IMR-90 (cell line): ENCODE measurements around the gene PRR5L. TPM values are rescaled to one million over a fixed set of nuclear protein-coding genes. Genes with fewer than 3 reads are reported as not detected.

ENCODE experiments used
- ATAC-seq: fragments of 200-7000 bp; cut with Tn5 transposase; 2 replicates; pipeline ENCODE4 v1.9.1; 2020; ENCODE audit warnings: low read depth, mild to moderate bottlenecking, moderate library complexity
- BruUV-seq: library from RNA; stranded (reverse); fragments of 400-500 nt; replicated peaks from 2 replicates; lab custom pipeline; 2021; lab: Mats Ljungman, UMichigan
- CTCF ChIA-PET: fragments of 300-600 bp; formaldehyde crosslinking; extraction: SDS; loops from one replicate; lab custom pipeline; 2021; ENCODE audit warnings: antibody characterized with exemption; lab: Yijun Ruan, JAX
- POLR2A ChIA-PET: fragments of 300-600 bp; sonication (Branson Sonifier 250); formaldehyde crosslinking; loops from one replicate; lab custom pipeline; 2022; ENCODE audit warnings: antibody characterized with exemption; ENCODE audit not compliant: unreplicated experiment; lab: Charles Lee
- DNase-seq: peaks from one replicate; pipeline ENCODE4 v3.0.0; 2013
- H2AFZ ChIP-seq: replicated peaks from 2 replicates; pipeline ENCODE3; 2013; ENCODE audit warnings: low read length, mild to moderate bottlenecking; ENCODE audit not compliant: poor library complexity
- H2AK5ac ChIP-seq: 2 replicates; pipeline ENCODE4 v1.6.1; 2013; ENCODE audit warnings: low read depth, low read length, inconsistent platforms
- H2AK9ac ChIP-seq: replicated peaks from 2 replicates; pipeline ENCODE3; 2013; ENCODE audit warnings: mild to moderate bottlenecking, low read depth, low read length, moderate library complexity; ENCODE audit not compliant: poor library complexity
- H2BK120ac ChIP-seq: 2 replicates; pipeline ENCODE4 v1.6.1; 2013; ENCODE audit warnings: low read depth, low read length, inconsistent platforms
- H2BK15ac ChIP-seq: 3 replicates; pipeline ENCODE4 v1.6.1; 2013; ENCODE audit warnings: low read depth, low read length, inconsistent platforms
- H2BK20ac ChIP-seq: 2 replicates; pipeline ENCODE4 v1.6.1; 2013; ENCODE audit warnings: low read depth, mild to moderate bottlenecking, inconsistent platforms, low read length, moderate library complexity
- H2BK5ac ChIP-seq: 2 replicates; pipeline ENCODE4 v1.6.1; 2013; ENCODE audit warnings: mild to moderate bottlenecking, low read depth, low read length, inconsistent platforms; ENCODE audit not compliant: poor library complexity, severe bottlenecking
- H3K14ac ChIP-seq: replicated peaks from 2 replicates; pipeline ENCODE4 v1.6.1; 2013; ENCODE audit warnings: low read depth, low read length, inconsistent platforms
- H3K18ac ChIP-seq: 2 replicates; pipeline ENCODE4 v1.6.1; 2013; ENCODE audit warnings: low read depth, low read length, control low read depth
- H3K23ac ChIP-seq: 2 replicates; pipeline ENCODE4 v1.6.1; 2013; ENCODE audit warnings: low read depth, low read length, inconsistent platforms
- H3K27ac ChIP-seq: 2 replicates; pipeline ENCODE4 v1.5.1; 2013; ENCODE audit warnings: mild to moderate bottlenecking, control low read depth, low read length; ENCODE audit not compliant: insufficient read depth
- H3K27me3 ChIP-seq: 2 replicates; pipeline ENCODE4 v1.6.1; 2013; ENCODE audit warnings: low read length; ENCODE audit not compliant: control insufficient read depth, insufficient read depth
- H3K36me3 ChIP-seq: 2 replicates; pipeline ENCODE4 v1.6.1; 2013; ENCODE audit warnings: low read length, mixed read lengths; ENCODE audit not compliant: control insufficient read depth, insufficient read depth
- H3K4ac ChIP-seq: 2 replicates; pipeline ENCODE4 v1.6.1; 2013; ENCODE audit warnings: low read depth, low read length, inconsistent platforms
- H3K4me1 ChIP-seq: 2 replicates; pipeline ENCODE4 v1.6.1; 2013; ENCODE audit warnings: low read length, mixed read lengths; ENCODE audit not compliant: control insufficient read depth, insufficient read depth
- H3K4me2 ChIP-seq: 2 replicates; pipeline ENCODE4 v1.6.1; 2013; ENCODE audit warnings: low read depth, mild to moderate bottlenecking, control low read depth, low read length, moderate library complexity
- H3K4me3 ChIP-seq: 2 replicates; pipeline ENCODE4 v1.5.1; 2013; ENCODE audit warnings: low read depth, mild to moderate bottlenecking, control low read depth, low read length, moderate library complexity; ENCODE audit not compliant: insufficient read depth
- H3K56ac ChIP-seq: 2 replicates; pipeline ENCODE4 v1.6.1; 2013; ENCODE audit warnings: low read length, inconsistent platforms; ENCODE audit not compliant: insufficient read depth; ENCODE audit errors: extremely low read depth
- H3K79me1 ChIP-seq, 2 experiments: 2 replicates each; pipeline ENCODE4 v1.6.1; 2013; ENCODE audit warnings: low read length in 2 of 2, inconsistent platforms in 1 of 2, low read depth in 1 of 2
- H3K9ac ChIP-seq: 2 replicates; pipeline ENCODE4 v1.6.1; 2013; ENCODE audit warnings: low read depth, low read length, control low read depth
- H3K9me1 ChIP-seq: 2 replicates; pipeline ENCODE4 v1.6.1; 2013; ENCODE audit warnings: low read length, inconsistent platforms; ENCODE audit not compliant: insufficient read depth
- H3K9me3 ChIP-seq: 2 replicates; pipeline ENCODE4 v1.6.1; 2013; ENCODE audit warnings: low read length; ENCODE audit not compliant: control insufficient read depth, insufficient read depth
- H4K20me1 ChIP-seq: 2 replicates; pipeline ENCODE4 v1.6.1; 2013; ENCODE audit warnings: low read length, inconsistent platforms; ENCODE audit not compliant: insufficient read depth
- H4K5ac ChIP-seq: 2 replicates; pipeline ENCODE4 v1.6.1; 2013; ENCODE audit warnings: mild to moderate bottlenecking, low read depth, low read length, control low read depth
- H4K8ac ChIP-seq, 2 experiments: 2 replicates each; pipeline ENCODE4 v1.6.1; 2013; ENCODE audit warnings: low read depth in 2 of 2, low read length in 2 of 2, control low read depth in 1 of 2, inconsistent platforms in 1 of 2
- H4K91ac ChIP-seq: 2 replicates; pipeline ENCODE4 v1.6.1; 2013; ENCODE audit warnings: low read depth, low read length, inconsistent platforms; ENCODE audit not compliant: insufficient read depth
- BHLHE40 ChIP-seq: fragments of 150-350 bp; IDR thresholded peaks from 2 replicates; pipeline ENCODE4 v1.6.1; 2016; ENCODE audit warnings: mild to moderate bottlenecking, low read depth, low read length
- CEBPB ChIP-seq: IDR thresholded peaks from 2 replicates; pipeline ENCODE4 v1.6.1; 2012; ENCODE audit warnings: low read depth, low read length, improper control_type of control experiment
- CHD1 ChIP-seq: IDR thresholded peaks from 2 replicates; pipeline ENCODE4 v1.6.1; 2012; ENCODE audit warnings: low read depth, low read length, improper control_type of control experiment
- FOS ChIP-seq: fragments of 150-350 bp; IDR thresholded peaks from 2 replicates; pipeline ENCODE4 v1.6.1; 2016; ENCODE audit warnings: low read depth, low read length
- MAFK ChIP-seq: IDR thresholded peaks from 2 replicates; pipeline ENCODE4 v1.6.1; 2012; ENCODE audit warnings: low read depth, low read length, improper control_type of control experiment
- MXI1 ChIP-seq: IDR thresholded peaks from 2 replicates; pipeline ENCODE4 v1.6.1; 2012; ENCODE audit warnings: low read depth, mild to moderate bottlenecking, low read length, moderate library complexity, borderline replicate concordance
- NFE2L2 ChIP-seq: fragments of 150-350 bp; IDR thresholded peaks from 2 replicates; pipeline ENCODE4 v1.6.1; 2016; ENCODE audit warnings: low read depth, mild to moderate bottlenecking, low read length
- RAD21 ChIP-seq: IDR thresholded peaks from 2 replicates; pipeline ENCODE4 v1.6.1; 2012; ENCODE audit warnings: low read length, improper control_type of control experiment
- RCOR1 ChIP-seq: IDR thresholded peaks from 2 replicates; pipeline ENCODE4 v1.6.1; 2012; ENCODE audit warnings: mild to moderate bottlenecking, low read length, improper control_type of control experiment; ENCODE audit not compliant: insufficient replicate concordance
- RFX5 ChIP-seq: IDR thresholded peaks from 2 replicates; pipeline ENCODE4 v1.8.0; 2012; ENCODE audit warnings: low read depth, mild to moderate bottlenecking, low read length, moderate library complexity
- SMC3 ChIP-seq: fragments of 150-350 bp; IDR thresholded peaks from 2 replicates; pipeline ENCODE4 v1.6.1; 2016; ENCODE audit warnings: low read depth, mild to moderate bottlenecking, antibody characterized with exemption, low read length, moderate library complexity
- WGBS, 2 experiments: methylation state at CpG; one replicate each; pipeline versions ENCODE4 v1.1.5 to v1.1.7; 2013; ENCODE audit warnings: missing lambda C conversion rate in 2 of 2; ENCODE audit not compliant: insufficient read length in 1 of 2; ENCODE audit errors: extremely low coverage in 2 of 2; 5-methylcytosine and 5-hydroxymethylcytosine counted together
- dilution Hi-C: fragments of 300-500 bp; cut with HindIII; formaldehyde crosslinking; loops from one replicate; pipeline ENCODE4 v1.14.3; 2018; ENCODE audit warnings: low sequenced_read_pairs; ENCODE audit not compliant: unreplicated experiment
- in situ Hi-C: fragments of 300-500 bp; cut with MboI; formaldehyde crosslinking; loops from 3 replicates; pipeline ENCODE4 v1.14.3; 2019; ENCODE audit warnings: low sequenced_read_pairs, inconsistent platforms, mixed read lengths
- intact Hi-C: fragments of 100-400 bp; cut with micrococcal nuclease; formaldehyde crosslinking; loops from 2 replicates; pipeline ENCODE4 v1.10.0; 2022
- polyA plus RNA-seq, 3 experiments: library from polyadenylated mRNA; depleted of rRNA; stranded (reverse); fragments of >200 nt; gene quantifications; 2 replicates each; pipeline ENCODE4 v1.2.3, GENCODE V29; 2012; ENCODE audit warnings: low replicate concordance in 1 of 3
- total RNA-seq: library from RNA; depleted of rRNA; stranded (reverse); fragments of >200 nt; gene quantifications from 2 replicates; pipeline ENCODE4 v1.2.3, GENCODE V29; 2012
- TF ChIP-seq, protein P1 (sequence below): fragments of 150-350 bp; IDR thresholded peaks from 2 replicates; pipeline ENCODE4 v1.6.1; 2017; ENCODE audit warnings: mild to moderate bottlenecking, antibody characterized with exemption, low read length, low read depth
- TF ChIP-seq, protein P2 (sequence below): fragments of 150-350 bp; IDR thresholded peaks from 2 replicates; pipeline ENCODE4 v1.6.1; 2016; ENCODE audit warnings: low read depth, mild to moderate bottlenecking, low read length, moderate library complexity, borderline replicate concordance
- TF ChIP-seq, protein P3 (sequence below): conservative IDR thresholded peaks from 2 replicates; pipeline ENCODE4 v1.5.1; 2012; ENCODE audit warnings: mild to moderate bottlenecking, low read depth, low read length, improper control_type of control experiment

PRR5L gene
- total and polyA plus RNA-seq, 2 of the 4 experiments (the other 2 are of a cell fraction) = 2.9 to 3.6 TPM

DNA sequence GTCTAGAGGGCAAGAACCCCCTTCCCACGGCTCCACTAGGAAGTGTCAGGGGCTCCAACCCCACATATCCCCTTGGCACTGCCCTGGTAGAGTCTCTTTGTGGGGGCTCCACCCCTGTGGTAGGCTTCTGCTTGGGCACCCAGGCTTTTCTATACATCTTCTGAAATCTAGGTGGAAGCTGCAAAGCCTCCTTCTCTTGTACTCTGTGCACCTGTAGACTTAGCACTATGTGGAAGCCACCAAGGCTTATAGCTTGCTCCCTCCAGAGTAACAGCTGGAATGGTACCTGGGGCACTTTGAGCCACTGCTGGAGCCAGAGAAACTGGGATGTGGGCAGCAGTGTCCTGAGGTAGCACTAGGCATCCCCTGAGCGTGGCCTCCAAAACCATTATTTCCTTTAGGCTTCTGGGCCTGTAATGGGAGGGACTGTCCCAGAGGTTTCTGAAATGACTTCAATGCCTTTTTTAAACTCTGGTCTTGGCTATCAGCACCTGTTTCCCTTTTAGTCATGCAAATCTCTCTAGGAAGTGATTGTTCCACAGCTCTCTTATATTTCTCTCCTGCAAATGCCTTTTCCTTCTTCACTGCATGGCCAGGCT is 145.6 kb downstream of the PRR5L start:
- in situ Hi-C loops (no loop called here), dilution Hi-C loops (no loop called here), intact Hi-C loops (no loop called here)
- Histone ChIP-seq H2AK9ac (no peak overlapping the region), H3K9me3 (no peaks in the 10 kb centered on the region), H3K4me3 (no peak overlapping the region), H3K9ac (no peak overlapping the region), H3K18ac (no peak overlapping the region), H3K36me3 (peaks cover 2% of the 10 kb centered on the region), H2BK5ac (no peak overlapping the region), H4K5ac (no peak overlapping the region), H3K27me3 (no peaks in the 10 kb centered on the region), H2BK20ac (no peak overlapping the region), H3K27ac (no peak overlapping the region), H2BK15ac (no peak overlapping the region), H4K91ac (no peak overlapping the region), H3K9me1 (0 out of 2 replicates have a peak, but pooled peaks cover 4% of the 10 kb centered on the region), H2AK5ac (no peak overlapping the region), H3K56ac (no peak overlapping the region), H3K4ac (no peak overlapping the region), H4K8ac (no peak overlapping the region), H3K14ac (no peak overlapping the region), H3K4me2 (no peak overlapping the region), H3K79me1 (no peaks in the 10 kb centered on the region), H3K4me1 (peaks cover 2% of the 10 kb centered on the region; the same call in 1 of the 2 replicates), H2BK120ac (no peak overlapping the region), H4K20me1 (no peaks in the 10 kb centered on the region), H3K23ac (no peak overlapping the region), H2AFZ (no peak overlapping the region)
- POLR2A ChIA-PET = no interaction called here
- CTCF ChIA-PET = no interaction called here
- DNase-seq (no peak), ATAC-seq (no peak)
- no peak for TF ChIP-seq BHLHE40
- TF ChIP-seq CHD1 = no peak
- no peak for TF ChIP-seq MAFK
- TF ChIP-seq NFE2L2 = no peak
- TF ChIP-seq MXI1 = no peak
- TF ChIP-seq RCOR1 = no peak
- no peak for TF ChIP-seq SMC3
- TF ChIP-seq CEBPB = no peak
- TF ChIP-seq, protein P1, sequence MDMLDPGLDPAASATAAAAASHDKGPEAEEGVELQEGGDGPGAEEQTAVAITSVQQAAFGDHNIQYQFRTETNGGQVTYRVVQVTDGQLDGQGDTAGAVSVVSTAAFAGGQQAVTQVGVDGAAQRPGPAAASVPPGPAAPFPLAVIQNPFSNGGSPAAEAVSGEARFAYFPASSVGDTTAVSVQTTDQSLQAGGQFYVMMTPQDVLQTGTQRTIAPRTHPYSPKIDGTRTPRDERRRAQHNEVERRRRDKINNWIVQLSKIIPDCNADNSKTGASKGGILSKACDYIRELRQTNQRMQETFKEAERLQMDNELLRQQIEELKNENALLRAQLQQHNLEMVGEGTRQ = no peak
- TF ChIP-seq, protein P2, sequence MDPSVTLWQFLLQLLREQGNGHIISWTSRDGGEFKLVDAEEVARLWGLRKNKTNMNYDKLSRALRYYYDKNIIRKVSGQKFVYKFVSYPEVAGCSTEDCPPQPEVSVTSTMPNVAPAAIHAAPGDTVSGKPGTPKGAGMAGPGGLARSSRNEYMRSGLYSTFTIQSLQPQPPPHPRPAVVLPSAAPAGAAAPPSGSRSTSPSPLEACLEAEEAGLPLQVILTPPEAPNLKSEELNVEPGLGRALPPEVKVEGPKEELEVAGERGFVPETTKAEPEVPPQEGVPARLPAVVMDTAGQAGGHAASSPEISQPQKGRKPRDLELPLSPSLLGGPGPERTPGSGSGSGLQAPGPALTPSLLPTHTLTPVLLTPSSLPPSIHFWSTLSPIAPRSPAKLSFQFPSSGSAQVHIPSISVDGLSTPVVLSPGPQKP = no peak
- TF ChIP-seq RAD21 = no peak
- TF ChIP-seq, protein P3, sequence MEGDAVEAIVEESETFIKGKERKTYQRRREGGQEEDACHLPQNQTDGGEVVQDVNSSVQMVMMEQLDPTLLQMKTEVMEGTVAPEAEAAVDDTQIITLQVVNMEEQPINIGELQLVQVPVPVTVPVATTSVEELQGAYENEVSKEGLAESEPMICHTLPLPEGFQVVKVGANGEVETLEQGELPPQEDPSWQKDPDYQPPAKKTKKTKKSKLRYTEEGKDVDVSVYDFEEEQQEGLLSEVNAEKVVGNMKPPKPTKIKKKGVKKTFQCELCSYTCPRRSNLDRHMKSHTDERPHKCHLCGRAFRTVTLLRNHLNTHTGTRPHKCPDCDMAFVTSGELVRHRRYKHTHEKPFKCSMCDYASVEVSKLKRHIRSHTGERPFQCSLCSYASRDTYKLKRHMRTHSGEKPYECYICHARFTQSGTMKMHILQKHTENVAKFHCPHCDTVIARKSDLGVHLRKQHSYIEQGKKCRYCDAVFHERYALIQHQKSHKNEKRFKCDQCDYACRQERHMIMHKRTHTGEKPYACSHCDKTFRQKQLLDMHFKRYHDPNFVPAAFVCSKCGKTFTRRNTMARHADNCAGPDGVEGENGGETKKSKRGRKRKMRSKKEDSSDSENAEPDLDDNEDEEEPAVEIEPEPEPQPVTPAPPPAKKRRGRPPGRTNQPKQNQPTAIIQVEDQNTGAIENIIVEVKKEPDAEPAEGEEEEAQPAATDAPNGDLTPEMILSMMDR = no peak
- TF ChIP-seq FOS = no peak
- no peak for TF ChIP-seq RFX5
- BruUV-seq = no TSS peak
- WGBS, 2 experiments = no CpG with 5 or more reads among the region's 2 CpGs
